HS-5 (cell line): ENCODE data around the gene PIPOX.

Experiments used
- DNase-seq: peaks from one replicate; pipeline ENCODE4 v3.0.0-alpha.2; 2012; ENCODE audit warnings: low read depth

Gene PIPOX

GRCh38 chr17:29048440-29049368, 5.8 kb downstream of the PIPOX start:
- peak; percentile 18 for DNase-seq

DNA sequence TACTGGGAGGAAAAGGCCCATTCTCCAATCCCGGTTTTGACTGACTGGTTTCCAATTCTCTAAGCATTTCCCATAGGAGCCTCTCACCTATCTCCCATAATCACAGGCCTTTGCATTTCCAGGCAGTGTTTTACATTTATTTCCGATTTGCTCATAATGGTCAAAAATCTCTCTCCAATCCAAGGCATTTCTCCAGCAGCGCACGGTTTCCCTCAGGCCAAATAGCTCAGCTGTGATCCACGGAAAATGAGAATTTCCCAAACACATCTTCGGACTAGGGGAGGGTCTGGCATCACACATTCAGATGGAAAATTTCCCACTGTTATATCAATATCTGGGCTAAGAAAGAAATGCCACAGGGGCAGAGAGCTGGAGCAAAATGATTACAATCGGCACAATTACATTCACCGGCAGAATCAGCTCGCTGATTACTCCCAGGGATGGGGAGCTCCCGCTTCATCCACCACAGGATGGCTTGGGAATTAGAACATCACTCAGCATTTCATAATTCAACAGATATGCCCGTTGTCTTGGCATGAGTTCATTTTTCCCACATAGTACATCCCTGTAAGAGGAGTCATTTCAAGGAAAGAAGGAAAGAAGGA, 6.7 kb downstream of the PIPOX start:
- DNase-seq: no peak

DNA sequence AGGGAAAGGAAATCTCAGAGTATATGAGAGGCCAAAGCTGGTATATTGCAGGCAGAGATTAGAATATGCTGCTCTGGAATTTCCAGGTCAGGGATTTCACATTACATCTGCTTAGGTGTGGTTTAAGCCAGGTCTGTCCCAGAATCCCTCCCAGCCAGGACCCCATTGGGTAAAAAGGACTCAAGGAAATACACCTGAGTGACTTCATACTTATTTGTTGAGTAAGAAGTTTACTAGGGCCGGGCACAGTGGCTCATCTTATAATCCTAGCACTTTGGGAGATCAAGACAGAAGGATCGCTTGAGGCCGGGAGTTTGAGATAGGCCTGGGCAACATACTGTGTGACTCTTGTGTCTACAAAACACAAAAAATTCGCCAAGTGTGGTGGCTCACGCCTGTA, 7.2 kb downstream of the PIPOX start:
- DNase-seq: no peak

DNA sequence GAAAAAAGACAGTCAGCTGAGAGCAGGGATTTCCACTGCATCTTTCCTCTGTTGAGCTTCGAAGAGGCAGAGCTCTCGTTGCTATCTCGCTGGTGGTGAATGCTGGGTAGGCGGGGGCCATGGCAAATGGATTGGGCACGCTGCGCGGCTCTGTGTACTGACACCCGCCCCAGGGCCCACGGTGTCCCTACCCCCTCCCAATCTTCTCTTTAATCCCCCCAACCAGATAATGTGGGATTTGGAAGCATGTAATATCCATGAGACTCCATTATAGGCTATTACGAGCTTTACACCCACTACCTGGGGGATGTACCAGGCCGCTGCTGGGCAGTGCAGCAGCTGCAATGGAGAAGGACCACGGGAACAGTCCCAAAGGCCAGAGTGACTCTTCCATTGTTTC, 8.3 kb downstream of the PIPOX start:
- no peak for DNase-seq

DNA sequence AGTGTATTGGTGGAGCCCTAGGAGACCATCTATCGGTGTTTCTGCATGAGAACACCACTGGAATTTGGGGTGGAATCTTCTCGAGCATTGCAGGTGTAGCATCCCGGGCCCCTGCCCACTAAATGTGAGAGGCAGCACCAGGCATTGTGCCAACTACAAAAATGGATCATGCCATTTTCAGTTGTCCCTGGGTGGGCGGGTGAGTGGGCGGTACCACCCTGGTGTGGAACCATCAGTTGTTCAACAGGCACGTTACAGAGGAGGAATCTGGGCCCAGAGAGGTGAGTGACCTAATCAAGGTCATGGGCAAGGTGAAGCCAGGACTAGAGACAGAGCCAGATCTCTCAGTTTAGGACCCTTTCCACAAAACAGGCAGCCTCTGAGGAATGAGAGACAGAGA, 8.8 kb downstream of the PIPOX start:
- DNase-seq: no peak

DNA sequence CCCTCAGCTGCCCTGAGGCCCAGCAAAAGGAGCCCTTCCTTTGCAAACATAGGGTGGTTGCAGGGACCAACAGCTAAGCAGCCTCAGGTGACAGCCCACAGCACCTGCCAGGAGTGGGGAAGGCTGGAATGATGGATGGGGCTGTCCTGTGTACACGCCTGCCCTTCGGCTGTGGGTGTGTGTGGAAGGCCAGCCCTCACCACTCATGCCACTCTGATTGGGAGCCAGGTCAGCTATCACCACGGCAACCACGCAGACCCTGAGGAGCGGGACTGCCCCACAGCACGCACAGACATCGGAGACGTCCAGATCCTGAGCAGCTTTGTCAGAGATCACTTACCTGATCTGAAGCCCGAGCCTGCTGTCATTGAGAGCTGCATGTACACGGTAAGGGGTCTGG, 11.9 kb downstream of the PIPOX start:
- no peak for DNase-seq

DNA sequence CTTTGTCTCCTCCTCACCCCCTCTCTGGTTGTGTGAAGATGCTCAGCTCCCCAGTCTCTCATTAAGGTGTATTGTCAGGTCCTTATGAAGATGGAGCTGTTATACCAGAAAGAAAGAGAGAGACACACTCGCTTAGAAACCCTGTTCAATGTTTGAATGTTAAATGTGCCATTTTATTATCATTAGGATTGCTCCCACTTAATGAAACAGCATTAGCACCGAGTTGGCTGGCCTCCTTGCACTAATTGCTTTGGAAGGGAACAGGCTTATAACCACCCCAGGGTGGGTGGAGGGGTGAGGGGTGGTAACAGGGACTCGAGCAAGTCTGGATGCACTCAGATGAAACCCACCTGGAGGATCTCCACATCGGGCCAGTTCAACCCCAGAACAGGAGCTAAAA, 14.4 kb downstream of the PIPOX start:
- no peak for DNase-seq

GRCh38 chr17:29058391-29058790, 15.4 kb downstream of the PIPOX start:
- DNase-seq: no peak

DNA sequence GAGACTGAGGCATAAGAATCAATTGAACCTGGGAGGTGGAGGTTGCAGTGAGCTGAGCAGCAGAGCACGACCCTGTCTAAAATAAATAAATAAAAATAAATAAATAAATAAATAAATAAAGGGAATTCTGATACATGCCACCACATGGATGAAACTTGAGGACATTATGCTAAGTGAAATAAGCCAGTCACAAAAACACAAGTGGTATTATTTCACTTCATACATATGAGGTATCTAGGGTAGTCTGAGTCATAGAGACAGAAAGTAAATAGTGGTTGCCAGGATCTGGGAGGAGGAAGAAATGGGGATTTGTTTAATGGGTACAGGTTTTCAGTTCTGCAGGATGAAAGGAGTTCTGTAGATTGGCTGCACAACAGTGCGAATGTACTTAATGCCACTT, 16.3 kb downstream of the PIPOX start:
- DNase-seq: no peak

GRCh38 chr17:29060475-29060874, 17.5 kb downstream of the PIPOX start:
- DNase-seq: no peak

GRCh38 chr17:29061036-29061435, 18.1 kb downstream of the PIPOX start:
- DNase-seq: no peak

DNA sequence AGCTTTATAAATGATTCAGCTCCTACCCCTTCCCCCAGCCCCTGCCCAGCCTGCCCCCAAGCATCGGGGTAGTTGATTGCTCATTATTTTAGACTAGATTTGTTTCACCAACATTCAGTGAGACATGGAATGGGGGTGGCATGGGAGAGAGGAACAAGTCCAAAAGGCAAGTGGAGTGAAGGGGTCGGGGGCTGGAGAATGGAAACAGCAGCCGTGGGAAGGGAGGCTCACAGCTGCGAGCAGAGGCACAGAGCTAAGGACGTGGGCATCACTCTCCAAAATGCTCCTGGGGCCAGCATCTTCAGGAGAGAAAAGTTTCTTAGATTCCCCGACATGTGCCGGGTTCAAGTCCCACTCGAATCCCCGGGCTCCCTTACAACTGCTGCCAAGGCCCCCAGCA, 19.3 kb downstream of the PIPOX start:
- DNase-seq: no peak

DNA sequence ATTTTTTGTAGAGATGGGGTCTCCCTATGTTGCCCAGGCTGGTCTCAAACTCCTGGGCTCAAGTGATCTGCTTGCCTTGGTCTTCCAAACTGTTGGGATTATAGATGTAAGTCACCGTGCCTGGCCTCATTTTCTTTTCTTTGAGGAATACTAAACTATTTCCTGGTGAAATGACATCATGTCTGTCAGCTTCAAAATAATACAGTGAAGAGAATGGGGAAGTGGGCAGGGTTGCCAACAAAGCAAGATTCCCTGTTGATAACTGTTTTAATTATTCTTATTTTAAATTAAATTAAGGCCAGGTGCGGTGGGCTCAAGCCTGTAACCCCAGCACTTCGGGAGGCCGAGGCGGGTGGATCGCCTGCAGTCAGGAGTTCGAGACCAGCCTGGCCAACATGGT, 21.1 kb downstream of the PIPOX start:
- DNase-seq: no peak

DNA sequence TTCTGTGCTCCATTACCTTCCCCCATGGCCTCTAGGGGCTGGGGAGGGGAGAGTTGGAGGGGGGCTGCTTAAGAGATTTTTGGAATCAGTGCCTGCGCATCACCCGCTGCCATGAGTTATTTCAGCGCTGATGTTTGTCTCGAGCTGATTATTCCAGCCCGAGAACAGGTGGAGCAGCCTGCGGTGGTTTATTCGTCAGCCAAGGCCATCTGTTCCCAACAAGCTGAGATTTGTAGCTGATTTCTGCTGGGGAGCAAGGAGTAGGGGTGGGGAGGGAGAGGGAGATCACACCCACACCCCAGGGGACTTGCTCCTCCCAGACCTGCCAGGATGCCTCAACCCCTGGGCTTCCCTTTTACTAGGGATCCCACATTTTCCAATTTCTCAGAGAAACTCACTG, 23.1 kb downstream of the PIPOX start:
- DNase-seq: no peak

DNA sequence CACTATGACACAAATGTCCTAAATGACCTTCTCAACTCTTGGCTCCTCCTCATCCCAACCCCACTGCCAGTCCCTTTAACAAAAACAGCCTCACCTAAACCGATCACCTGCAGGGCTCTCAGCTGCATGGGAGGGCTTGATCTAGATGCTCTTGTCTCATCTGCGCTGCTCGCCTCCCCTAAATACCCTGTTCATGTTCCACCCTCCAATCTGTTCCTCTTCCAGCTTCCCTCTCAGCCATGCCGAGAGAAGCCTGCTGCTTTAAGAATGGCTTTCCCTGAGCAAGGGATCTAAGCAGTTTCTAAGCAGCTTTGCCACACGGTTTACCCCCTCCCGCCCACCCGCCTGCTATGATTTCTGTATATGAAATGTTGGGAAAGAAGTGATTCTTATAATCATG, 23.7 kb downstream of the PIPOX start:
- no peak for DNase-seq

GRCh38 chr17:29068818-29069217, 25.9 kb downstream of the PIPOX start:
- no peak for DNase-seq

- no peak for DNase-seq
Measured at GRCh38 chr17:29069526-29070041, 26.6 kb downstream of the PIPOX start.

GRCh38 chr17:29070308-29070707, 27.4 kb downstream of the PIPOX start:
- DNase-seq: no peak

- DNase-seq: no peak
Measured at GRCh38 chr17:29070781-29071180, 27.8 kb downstream of the PIPOX start.

- DNase-seq: no peak
Measured at GRCh38 chr17:29071303-29071702, 28.4 kb downstream of the PIPOX start.

GRCh38 chr17:29073045-29073444, 30.1 kb downstream of the PIPOX start:
- no peak for DNase-seq

DNA sequence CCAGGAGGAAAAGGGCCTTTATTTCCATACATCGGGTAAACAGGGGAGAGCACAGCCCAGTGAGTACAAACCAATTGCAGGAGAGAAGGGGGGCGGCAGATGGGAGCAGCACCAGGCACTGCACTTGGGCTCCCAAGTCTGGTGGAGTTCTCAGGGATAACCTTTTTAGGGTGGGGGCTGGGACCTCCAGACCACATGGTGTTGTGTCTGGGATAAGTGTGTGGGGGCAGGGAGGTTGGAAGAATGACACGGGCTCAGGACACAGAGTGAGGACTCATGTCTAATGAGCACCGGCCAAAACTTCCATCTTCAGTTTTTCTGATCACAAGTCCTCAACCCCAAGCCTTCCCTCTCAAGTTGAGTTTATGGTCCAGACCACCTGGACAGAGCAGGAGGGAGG, 30.6 kb downstream of the PIPOX start:
- no peak for DNase-seq

DNA sequence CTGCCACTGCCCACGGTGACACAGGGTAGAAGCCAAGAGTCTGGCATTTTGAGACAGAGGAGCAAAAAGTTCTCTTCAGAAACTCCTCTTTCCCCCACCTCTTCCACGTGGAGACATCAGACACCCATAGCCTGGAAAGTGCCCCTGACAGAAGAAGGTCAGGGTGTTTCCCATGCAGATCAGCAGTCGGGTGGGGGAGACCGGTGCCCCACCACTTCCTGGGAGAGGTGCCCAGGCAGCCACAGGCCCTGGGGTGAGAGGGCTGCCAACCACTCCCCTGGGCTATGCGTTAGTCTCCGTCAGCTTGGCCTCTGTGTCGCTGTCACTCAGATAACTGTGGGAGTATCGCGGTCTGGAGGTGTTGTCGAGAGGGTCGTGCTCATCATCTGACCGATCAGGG, 31.5 kb downstream of the PIPOX start:
- DNase-seq: no peak

DNA sequence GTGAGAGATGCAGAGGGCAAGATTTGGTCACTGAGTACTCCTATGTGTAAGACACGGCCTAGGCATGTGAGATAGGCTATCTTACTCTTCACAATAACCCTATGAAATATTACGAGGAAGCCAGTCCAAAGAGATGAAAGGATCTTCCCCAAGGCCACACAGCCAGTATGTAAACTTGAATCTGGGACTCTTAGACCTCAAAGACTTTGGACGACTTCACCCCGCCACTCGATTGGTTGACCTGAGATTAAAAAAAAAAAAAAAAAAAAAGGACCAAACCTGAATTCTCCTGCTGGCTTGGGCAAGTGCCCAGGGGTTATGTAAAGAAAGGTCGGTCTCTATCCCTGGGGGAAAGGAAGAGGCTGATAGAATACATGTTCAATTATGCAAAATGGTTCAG, 33.1 kb downstream of the PIPOX start:
- DNase-seq: no peak
